GM13977 (cell line): ENCODE data around the gene ABTB2.

Experiments used
- DNase-seq: peaks from one replicate; pipeline ENCODE4 v3.0.0; 2012; ENCODE audit warnings: low spot score
- in situ Hi-C: fragments of 300-500 bp; cut with MboI; formaldehyde crosslinking; loops from one replicate; pipeline ENCODE4 v1.12.0; 2022; ENCODE audit warnings: low sequenced_read_pairs, low pct_unique_long_range_greater_than_20kb, mixed read lengths, inconsistent platforms; ENCODE audit not compliant: unreplicated experiment
- TF ChIP-seq, protein P1 (sequence below): IDR thresholded peaks from 2 replicates; pipeline ENCODE4 v1.5.1; 2012; ENCODE audit warnings: mild to moderate bottlenecking, control low read depth; ENCODE audit not compliant: insufficient read depth; ENCODE audit errors: extremely low read depth, missing control alignments

Gene ABTB2

DNA sequence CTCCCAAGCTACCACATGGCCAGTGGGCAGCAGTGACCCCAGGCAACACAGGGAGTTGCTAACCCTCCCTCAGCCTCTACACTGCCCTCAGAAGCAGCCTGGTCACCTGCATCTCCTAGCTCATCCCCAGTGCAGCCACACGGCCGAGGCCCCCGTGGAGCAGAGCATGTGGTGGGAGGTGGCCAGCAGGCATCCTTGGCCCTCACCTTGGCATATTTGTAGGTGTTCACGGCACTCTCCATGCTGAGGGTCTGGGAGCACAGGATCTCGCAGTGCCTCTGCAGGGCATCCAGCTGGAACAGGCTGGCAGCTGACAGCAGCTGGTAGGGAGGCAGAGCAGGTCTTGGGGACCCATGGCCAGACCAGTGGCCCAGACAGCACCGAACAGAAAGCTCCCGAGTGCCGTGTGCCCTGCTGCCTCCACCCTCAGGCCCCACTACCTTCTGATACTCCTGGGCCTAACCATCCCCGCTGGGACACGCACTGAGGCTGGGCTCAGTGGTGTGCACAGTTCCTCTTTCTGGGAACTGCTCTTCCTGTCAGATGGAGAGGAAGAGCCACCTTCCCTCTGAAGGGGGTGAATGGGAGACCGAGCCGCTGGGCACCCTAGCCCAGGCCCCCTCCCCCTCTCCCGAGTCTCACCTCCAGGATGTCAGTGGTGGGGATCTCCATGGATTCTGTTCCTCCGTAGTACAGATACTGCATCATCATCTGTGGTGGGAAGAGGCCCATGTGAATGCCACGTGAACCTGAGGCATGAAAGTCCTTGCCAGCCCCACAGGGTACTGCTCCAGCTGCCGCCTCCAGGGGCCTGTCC lies 203.5 kb downstream of the ABTB2 start:
- DNase-seq: no peak
- in situ Hi-C loops: no loop called here
- TF ChIP-seq, protein P1, sequence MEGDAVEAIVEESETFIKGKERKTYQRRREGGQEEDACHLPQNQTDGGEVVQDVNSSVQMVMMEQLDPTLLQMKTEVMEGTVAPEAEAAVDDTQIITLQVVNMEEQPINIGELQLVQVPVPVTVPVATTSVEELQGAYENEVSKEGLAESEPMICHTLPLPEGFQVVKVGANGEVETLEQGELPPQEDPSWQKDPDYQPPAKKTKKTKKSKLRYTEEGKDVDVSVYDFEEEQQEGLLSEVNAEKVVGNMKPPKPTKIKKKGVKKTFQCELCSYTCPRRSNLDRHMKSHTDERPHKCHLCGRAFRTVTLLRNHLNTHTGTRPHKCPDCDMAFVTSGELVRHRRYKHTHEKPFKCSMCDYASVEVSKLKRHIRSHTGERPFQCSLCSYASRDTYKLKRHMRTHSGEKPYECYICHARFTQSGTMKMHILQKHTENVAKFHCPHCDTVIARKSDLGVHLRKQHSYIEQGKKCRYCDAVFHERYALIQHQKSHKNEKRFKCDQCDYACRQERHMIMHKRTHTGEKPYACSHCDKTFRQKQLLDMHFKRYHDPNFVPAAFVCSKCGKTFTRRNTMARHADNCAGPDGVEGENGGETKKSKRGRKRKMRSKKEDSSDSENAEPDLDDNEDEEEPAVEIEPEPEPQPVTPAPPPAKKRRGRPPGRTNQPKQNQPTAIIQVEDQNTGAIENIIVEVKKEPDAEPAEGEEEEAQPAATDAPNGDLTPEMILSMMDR: no peak

DNA sequence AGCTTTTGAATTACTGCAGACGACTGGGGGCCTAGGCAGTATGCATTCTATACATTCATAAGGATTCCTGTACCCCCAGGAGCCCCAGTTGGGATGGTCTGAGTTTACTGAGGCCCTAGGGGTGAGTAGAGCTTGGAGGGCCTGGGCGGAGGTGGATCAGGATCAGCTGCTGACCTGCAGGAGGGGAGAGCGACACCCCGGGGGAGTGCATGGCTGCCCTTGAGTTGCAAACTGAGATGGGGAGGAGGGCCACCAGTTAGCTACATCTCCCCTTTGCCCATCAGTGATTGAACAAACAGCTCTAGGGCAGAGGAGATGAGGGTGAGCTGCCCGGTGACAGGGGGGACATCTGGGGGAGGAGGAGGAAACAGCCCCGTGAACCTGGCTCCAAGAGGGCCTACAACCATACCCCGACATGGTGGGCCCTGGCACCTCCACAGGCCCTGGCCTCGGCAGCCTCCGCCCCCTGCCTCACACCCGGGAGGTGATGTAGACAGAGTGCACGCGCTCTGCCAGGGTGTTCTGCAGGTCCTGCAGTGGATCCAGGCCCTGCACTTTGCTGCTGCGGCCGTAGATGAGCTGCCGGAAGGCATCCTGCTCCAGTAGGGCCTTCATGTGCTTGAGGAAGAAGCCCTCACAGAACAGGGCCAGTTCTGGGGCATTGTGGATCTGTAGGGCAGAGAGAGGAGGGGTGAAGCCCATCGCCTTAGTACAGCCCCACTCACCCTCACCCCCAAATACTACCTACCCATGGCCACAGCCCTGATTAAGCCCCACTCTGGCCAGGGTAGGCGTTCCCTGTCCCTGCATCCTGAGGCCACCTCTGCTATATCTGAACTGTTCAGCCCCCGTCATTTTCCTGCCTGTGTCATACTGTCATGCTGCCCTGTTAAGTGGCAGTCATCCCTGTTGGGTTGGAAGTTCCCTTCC lies 205.6 kb downstream of the ABTB2 start:
- in situ Hi-C loops: no loop called here
- TF ChIP-seq, protein P1: no peak
- no peak for DNase-seq

DNA sequence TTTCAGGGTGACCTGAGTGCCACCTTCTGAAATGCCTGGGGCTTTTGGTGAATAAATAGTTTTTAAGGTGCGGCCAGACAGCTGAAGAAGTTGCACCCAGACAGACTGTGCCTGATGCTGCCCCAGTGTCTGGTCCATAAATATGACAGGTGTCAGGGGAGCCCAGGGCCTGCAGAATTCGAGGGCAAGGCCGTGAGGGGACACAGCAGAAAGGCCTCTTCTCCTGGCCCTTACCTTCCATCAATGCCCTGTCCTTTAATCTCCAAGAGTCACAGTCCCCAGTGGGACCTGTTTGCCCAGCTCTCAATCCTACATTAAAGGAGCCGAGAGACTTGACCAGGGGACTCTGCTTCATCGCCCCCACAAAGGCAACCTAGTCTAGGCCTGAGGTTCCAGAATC lies 206.6 kb downstream of the ABTB2 start:
- DNase-seq: no peak
- in situ Hi-C loops: no loop called here
- TF ChIP-seq, protein P1: no peak

DNA sequence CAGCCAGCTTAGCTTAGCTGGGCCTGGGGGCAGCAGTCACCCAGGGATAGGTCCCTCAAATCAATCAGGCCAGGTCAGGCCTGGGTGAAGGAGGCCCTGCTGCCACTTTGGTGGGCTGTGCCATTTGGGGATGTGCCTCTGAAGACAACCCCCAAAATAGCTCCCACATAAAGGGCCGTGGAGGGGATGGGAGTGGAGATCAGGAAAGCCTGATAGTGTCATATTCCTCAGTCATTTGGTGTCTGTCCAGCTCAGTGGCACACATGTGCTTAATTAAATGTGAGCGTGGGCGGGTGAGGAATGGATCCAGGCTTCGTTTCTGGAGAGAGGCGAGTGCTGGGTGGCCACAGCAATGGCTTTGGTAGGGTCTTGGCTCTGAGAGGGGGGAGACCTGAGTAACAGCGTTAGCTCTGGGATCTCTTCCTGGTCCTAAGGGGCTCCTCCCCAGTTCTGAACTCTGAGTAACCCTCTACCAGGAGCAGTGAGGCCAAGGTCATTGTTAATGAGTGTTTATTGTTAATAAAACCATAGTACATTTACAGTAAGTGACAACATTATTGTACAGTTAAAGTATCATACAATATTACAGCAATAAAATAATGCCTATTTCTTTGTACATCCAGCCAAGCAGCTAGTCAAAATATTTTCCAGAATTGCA lies 207.2 kb downstream of the ABTB2 start:
- in situ Hi-C loops: no loop called here
- no peak for DNase-seq
- TF ChIP-seq, protein P1: no peak

DNA sequence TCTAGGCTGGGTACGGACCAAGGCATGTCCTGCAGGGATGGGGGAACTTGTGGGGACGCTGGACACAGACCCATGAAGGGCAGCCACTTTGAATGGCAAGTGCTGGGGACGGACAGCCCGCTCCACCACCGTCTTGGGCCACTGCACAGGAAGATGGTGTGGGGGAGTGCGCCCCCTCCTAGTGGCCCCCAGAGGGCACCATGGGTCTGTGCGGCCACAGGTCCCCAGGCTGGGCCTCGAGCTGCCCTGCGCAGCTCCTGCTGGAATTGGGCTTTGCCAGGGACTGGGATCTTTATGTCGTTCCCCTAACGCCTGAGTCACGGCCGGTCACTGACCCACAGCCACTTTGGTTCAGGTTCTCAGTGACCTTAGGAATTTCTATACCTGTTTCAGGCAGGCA lies 208.0 kb downstream of the ABTB2 start:
- in situ Hi-C loops: no loop called here
- TF ChIP-seq, protein P1: peak; percentile 43
- DNase-seq: no peak

DNA sequence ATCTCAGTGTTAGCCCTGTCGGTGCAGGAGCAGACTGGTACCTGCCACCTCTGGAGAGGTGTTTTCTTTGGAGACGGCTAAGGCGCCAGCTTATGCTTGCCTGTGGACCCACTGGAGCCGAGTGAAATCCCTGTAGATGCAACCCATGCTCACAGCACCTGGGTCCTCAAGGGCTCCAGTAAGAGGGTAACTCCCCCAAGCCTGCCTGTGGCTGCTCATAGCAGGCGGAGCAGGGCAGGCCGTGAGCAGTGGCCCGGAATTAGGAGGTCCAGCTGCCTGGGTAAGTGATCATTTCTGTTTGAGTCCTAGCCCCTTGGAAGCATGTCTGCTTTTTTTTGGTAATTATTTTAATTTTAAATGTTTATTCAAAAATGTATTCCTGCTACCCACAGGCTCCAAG lies 208.5 kb downstream of the ABTB2 start:
- in situ Hi-C loops: no loop called here
- DNase-seq: no peak
- TF ChIP-seq, protein P1: no peak
